Occipital lobe (tissue), 2 donors: ENCODE results near the gene S100A14. TPM values are rescaled to one million over a fixed set of nuclear protein-coding genes. Genes with fewer than 3 reads are reported as not detected.

ENCODE experiments used
- DNase-seq: peaks from one replicate; lab custom pipeline; 2025; lab: John Stamatoyannopoulos, UW
- total RNA-seq: library from RNA; depleted of rRNA; stranded (reverse); fragments of >200 nt; gene quantifications from one replicate; pipeline ENCODE4 v1.2.3, GENCODE V29; 2014

S100A14 gene
- total RNA-seq, 1 donor from 2014 or later = 0.47 TPM

DNA sequence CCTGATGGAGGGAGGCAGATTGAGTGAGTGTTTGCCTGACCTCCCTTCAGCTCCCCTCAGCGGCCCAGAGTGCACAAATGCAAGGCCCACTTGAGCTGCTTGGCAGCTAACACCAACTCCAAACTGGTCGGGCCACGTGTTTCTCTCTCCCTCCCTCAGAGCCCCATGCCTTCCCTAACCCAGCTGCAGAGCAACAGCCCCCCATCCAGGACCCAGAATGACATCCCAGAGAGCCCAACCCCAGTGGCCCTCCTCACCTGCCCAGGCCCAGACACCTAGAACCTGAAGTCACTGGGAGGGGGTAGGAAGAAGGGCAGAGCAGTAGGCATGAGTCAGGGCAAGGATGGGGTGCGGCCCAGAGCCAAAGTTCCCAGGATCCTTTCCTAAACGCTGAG lies 789 bp upstream of the S100A14 start:
- no peak for DNase-seq

DNA sequence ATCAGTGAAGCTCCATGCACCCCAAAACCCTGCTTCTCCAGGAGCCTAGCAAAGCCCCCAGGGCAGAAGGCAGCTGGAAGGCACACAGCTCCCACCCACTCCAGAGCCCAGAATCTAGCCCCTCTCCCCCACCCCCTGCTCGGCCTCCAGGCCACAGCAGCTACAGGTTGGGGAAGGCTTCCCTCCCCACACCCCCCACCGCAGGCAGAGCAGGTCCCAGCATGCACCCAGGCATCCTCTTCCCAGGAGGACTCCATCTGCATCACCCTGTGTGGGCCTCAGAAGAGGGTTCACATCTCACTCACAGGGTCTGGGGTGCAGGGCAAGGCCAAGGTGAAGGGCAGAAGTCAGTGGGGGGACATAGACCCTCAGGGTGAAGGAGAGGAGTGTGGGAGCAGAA lies 719 bp downstream of the S100A14 start:
- DNase-seq = no peak

DNA sequence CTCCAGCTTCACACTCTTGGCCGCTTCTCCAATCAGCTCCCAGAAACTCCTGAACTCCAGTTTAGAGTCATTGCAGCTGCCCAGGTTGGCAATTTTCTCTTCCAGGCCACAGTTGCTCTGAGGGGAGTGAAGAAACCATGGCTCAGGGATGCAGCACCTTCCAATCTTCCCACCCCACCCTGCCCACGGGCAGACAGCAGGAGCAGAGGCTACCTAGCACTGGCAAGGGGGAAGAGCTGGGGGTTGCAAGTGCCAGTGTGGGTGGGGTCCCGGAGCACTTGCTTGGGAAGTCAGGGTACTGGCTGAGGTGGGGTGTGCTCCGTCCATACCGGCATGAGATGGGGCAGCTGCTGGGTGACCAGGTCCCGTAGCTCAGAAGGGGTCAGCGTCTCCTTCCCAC lies 1.2 kb downstream of the S100A14 start:
- DNase-seq = no peak

DNA sequence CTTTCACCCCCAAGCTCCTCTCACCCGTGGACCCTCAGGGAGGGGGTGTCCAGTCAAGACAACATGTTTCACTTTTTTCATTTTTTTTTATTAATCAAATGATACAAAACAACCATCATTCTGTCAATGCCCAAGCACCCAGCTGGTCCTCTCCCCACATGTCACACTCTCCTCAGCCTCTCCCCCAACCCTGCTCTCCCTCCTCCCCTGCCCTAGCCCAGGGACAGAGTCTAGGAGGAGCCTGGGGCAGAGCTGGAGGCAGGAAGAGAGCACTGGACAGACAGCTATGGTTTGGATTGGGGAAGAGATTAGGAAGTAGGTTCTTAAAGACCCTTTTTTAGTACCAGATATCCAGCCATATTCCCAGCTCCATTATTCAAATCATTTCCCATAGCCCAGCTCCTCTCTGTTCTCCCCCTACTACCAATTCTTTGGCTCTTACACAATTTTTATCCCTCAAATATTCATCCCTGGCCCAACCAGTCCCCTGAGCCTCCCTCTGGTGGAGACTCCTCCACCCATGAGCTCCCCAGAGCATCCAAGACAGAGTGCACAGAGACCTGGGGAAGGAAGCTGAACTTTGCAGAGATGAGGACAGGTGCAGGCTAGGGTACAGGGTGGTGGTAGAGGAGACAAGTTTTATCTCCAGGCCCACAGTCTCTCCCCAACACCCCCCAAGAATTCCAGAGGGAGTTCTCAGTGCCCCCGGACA lies 1.8 kb downstream of the S100A14 start:
- DNase-seq = no peak

DNA sequence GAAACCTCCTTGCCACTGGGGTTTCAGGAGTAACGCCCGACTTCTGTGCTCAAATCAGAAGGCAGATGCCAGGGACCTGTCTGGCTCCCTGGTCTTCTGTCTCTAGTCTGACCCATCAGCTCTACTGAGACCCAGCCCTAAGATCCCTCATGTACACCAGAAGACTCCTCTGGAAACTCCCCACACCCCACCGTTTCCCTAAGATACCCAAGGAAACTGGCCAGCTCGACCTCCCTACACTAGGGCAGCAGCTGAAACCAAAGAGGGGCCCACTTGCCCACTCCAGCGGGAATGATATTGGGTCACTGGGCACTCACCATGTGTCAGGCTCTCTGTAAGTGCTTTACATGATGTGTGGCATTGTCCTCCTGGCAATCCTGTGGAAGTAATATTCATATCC lies 2.7 kb downstream of the S100A14 start:
- DNase-seq = no peak

DNA sequence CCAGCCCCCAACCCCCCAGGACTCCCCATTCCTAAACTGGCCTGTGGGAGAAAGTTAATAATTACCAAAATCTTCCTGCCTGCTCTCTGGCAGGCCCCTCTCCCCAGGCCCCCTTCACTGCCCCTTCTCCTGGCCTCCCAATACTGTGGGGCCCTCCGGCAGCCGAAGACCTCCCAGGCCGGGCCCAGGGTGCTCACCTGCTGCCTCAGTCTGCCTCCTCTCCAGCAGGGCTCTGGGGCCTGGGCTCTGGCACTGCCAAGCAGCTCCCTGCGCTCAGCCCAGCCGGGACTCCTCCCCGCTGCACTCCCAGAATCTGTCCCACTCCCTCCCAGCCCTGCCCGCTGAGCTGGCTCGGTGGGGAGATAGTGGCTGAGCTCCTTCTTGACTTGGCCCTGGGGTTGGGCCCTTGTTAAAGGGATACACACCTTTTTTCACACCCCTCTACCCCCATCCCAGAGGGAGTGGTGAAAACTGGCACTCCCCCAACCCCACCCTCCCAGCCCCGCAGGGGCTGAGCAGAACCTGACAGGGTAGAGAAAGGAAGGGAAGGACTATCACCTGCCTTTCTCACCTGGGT lies 3.3 kb downstream of the S100A14 start, which contains the start of gene S100A16:
Gene S100A16 (minus strand): TSS at position 383 of the 577 bp plus-strand sequence. CDS start 4,986 bp downstream, outside the sequence.
- DNase-seq = no peak

DNA sequence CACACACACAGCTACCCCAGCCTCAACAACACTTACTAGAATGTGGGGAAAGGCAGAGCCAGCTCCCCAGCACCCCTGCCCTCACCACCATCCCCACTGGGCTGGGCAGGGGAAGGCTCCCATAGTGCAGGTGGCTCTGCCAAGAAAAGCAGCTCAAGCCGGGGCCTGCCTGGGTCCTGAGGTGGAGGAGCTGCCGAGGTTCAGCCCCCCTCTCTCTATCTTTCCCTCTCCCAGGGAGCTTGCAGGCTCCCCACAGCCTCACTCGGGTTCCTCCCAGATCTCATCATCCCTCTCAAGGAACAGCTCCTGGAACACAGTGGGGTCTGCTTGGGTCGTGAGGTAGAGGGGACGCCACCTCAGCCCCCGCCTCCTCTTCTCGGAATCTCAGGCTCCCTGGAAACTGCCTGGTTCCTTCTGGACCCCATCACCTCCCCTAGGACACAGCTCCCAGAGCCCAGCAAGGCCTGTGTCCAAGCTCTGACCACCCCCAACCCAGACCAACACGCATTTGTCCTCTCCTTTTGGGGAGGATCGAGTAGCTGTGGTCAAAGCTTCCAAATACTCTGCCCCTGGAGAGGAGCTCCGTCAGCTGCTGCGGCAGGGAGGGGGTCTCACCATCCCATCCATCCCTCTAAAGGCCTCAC lies 3.9 kb downstream of the S100A14 start:
- DNase-seq = no peak

DNA sequence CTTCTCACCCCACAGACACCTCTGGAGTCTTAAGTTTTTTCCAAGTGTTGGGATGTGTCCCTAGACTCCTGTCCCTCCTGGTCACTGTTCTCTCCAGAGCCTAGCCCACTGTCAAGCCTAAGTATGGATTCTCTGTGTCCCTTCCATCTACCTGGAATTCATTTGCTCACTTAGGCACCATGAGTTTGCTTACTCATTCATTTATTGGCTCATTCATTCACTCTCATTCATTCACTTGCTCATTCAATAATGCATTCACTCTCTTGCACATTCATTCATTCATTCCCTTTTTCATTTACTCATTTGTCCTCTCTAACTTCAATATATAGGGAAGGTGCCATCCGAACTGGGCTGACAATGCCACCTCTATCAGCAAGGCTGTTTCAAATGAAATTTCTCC lies 4.8 kb downstream of the S100A14 start:
- DNase-seq = no peak

DNA sequence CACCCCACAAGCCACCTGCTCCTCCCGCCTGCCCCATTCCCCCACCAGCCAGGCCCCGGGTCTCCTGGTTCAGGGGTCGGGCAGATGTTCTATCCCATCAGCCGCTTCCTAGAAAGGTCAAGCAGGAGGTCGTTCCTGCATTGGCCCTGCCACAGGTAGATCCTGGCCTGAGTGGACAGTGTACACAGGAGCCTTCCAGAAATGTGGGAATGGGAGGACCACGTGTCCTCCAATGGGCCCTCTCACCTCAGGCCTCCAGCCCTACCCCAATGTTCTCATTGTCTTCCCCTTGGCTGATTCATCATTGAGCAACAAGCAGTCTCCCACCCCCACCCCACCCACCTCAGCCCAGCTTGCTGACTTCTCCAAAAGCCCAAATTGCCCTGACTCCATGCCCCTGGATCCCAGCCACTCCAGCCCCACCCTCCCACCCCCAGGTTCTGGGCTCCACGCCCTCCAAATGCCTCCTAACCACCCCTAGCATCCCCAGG lies 5.3 kb downstream of the S100A14 start:
- no peak for DNase-seq

DNA sequence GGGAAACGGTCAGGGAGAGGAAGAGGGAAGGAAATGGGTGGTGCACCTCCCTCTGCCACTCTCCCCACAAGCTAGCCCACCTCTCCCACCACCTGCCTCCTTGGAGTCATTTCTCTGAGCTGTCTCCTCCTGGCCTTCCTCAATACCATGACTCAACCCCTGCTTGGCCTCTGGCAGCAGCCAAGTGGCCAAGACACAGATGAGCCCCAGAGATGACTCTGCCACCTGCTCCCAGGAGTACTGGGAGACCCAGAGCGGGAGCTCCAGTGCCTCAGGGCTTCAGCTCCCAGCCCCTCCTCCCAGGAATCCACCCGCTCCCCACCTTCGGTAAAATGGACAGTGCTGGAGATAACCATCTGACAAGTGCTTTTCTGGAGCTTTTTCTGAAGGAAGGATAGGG lies 5.8 kb downstream of the S100A14 start:
- DNase-seq = no peak

DNA sequence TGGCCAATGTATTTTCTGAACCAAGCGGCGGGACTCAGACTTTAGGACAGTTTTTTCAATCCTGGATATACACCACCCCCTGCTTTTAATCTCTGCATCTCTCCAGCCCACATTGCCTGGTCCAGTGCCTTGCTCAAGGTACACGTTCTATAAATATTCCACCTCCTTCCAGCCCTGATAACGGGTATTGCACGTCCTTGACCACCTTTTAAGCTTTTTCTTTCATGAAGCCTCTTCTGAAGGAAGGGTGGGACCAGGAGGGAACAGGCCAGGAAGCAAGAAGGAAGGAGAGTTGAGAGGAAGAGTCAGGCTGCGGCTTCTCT lies 6.6 kb downstream of the S100A14 start:
- DNase-seq = no peak

DNA sequence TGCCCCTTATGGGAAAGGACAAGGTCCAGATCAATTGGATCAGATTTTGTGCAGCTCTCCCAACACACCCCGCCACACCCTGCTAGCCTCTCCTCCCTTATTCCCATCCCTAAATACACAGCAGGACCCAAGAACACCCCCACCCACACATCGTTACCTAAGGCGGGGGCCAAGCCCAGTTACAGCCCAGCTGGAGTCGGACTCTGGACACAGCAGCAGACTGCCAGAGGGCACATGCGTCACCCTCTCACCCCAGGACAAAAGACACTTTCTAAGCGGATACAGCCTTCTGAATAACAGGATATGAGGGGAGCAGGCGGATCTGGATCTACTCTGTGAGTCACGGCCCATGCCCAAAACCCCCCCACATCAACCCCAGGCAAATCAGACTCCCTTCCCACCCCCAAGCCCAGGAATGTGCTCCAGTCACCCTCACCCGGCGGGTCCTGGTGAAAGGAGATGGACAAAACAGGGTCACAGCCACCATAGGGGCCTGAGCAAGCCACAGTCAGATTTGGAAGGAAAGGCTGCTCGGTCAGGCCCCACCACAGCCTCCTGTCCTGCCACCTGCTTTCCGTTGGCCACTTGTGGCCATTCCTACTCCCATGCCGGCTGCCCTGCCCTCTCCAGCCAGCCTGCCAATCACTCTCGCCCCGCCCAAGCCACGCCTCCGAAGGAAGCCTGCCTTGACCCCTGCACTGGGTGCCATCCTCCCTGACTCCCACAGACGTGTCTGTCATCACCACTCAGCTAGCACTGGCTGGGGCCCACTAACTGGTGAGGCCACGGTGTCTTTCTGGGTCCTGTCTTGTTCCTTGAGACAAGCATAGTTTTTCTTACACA lies 7.2 kb downstream of the S100A14 start:
- peak; percentile 69 for DNase-seq

DNA sequence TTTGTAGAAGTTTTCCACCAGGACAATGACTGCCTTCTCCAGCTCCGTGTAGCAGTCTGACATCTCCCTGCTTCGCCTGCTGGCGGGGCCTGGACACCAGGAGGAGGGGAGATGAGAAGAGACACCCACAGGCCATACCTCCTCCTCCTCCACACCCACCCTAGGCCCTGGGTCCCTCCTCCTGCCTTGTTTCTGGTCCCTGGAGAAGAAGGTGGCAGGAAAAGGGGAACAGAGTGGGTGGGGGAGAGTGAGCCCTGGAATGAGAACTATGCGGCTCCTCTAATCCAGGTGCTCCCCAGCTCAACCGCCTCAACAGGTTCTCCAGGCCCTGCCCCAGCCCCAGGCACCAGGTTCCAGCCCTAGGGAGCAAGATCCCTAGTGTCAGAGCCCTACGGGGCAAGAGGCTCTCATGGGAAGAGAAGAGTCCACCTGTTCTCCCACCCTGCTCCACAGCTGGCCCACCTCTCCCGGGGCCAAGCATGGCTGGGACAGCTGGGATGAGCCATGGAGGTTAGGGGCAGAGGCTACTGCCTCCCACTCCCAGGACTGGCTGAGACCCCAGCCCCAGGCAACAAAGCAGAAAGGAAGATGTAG lies 7.9 kb downstream of the S100A14 start:
- no peak for DNase-seq

DNA sequence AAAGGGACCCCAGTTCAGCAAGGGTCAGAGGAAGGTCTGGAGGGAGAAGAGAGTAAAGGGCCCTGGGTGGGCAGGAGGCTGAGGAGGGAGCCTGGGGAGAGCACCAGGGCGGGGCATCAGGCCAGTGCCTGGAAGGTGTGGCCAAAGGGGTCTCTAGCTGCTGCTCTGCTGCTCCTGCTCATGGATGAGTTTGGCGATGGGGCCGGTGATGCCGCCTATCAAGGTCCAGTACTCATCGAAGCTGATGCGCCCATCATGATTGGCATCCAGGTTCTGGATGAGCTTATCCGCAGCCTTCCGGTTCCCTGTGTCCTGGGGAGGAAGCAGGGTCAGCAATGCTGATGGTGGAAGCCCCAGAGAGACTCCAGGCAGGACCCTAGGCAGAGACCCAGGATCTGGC lies 8.7 kb downstream of the S100A14 start:
- no peak for DNase-seq

DNA sequence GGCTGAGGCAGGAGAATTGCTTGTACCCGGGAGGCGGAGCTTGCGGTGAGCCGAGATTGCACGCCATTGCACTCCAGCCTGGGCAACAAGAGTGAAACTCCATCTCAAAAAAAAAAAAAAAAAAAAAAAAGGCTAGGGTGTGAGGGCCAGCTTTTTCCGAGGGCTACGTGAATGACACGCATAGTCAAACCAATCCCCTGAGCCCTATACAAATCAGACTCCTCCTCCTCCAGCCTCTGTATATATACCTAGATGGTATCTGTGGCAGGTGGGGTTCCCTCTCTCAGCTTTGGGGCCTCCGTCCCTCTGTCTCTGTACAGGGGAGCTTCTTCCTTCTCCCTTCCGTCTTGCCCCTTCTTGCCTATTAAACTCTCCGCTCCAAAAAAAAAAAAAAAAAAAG lies 9.9 kb downstream of the S100A14 start:
- DNase-seq = no peak

DNA sequence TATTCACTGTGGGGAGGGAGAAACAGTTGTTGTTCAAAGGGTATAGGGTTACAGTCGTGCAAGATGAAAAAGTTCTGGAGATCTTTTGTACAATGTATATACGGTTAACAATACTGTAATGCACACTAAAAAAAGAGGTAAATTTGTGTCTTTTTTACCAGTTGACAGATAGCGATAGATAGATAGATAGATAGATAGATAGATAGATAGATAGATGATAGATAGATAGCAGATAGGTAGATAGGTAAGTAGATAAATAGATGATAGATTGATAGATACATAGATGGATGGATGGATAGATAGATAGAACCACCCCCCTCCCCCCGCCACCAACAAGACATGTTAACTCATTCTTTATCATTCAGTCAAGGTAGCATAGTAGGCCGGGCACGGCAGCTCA lies 13.4 kb downstream of the S100A14 start:
- no peak for DNase-seq

DNA sequence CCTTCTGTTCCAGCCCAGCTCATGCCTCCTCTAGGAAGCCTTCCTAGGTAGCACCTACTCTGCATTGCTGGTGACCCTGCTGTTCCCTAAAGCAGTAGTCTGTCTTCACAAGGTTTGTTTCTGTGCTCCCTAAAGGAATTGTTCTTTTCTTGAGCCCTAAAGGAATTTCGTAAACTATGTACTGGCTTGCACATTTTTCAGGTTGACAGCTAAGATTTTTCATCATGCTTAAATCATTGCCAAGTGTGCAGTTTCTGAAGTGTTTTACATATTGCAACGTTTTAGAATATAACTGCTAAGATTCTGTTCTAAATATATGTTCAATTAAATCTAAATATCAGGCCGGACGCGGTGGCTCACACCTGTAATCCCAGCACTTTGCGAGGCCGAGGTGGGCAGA lies 16.3 kb downstream of the S100A14 start:
- DNase-seq = no peak

DNA sequence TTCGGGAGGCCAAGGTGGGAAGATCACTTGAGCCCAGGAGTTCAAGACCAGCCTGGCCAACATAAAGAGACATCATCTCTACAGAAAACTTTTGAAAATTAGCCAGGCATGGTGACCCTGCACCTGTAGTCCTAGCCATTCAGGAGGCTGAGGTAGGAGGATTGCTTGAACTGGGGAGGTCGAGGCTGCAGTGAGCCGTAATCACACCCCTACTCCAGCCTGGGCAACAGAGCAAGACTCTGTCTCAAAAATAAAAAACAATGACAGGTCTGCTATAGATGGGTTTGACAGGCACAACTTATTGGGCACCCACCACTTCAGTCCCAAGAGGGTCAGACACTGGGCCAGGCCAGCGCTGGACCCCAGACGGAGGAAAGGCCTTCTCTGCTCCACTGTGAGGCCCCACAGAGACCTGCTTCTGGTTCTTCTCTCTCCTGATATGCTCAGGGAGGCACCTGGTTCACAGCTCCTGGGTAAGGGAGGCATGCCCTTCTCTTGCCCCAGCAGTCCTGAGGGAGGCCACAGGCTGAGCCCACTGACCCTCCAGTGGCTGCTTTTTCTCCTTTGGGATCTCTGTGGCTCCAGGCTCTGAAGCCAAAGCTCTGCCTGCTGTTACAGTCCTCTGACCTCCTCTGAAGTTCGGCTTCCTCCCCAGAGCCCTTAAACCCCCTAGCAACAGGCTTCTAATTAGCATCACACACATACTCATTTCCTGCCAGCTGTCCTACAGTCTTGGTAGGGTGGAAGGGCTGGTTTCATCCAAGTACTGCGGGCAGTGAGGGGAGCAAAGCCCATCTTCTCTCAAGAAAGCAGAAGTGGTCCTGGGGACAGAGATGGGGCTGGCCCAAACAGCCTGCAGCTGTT lies 17.6 kb downstream of the S100A14 start:
- DNase-seq = no peak

DNA sequence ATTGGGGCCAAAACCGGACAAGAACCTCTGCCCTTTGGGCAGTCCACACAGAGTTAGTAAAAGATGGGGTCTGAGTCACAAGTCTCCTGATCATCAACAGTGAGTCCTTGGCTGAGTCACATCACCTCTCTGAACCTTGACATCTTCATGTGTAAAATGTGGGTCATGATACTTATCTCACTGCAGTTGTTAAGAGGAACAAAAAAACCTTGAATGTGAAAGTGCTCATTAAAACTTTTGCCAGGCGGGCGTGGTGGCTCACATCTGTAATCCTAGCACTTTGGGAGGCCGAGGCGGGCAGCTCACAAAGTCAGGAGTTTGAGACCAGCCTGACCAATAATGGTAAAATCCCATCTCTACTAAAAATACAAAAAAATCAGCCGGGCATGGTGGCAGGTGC lies 18.9 kb downstream of the S100A14 start:
- DNase-seq = no peak

DNA sequence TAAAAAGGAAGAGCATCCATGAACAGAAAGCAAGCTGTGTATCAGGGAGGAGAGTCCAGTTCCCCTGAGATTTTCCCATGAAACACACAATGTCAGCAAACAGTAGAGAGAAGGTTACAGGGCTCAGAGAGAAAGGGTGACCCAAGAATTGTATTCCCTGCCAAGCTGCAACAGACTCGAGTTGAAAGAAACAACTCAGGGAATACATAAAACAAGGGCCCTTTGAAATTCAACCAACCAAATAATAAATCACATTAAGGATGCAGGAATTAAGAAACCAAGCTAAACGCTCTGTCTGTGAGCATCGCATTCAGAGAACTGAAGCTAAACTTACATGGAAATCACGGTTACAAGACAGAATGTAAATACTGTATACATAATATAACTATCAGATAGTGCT lies 23.4 kb downstream of the S100A14 start:
- DNase-seq = no peak

DNA sequence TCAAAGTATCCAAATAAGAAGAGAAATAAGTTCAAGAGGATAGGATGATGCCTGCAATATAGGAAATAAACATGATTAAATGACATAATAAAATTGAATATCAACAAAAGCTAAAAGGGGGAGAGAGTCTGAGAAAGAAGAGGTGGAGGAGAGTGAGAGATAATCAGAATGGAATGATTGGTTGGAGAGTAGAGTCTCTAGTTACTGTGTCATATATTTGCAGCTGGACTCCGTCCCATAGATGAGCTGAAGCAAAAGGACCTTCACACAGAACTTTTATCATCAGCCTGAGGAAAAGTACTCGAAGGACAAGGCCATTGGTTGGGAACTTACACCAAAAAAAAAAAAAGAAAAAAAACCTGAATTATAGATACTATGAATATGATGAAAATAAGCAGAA lies 27.6 kb downstream of the S100A14 start:
- no peak for DNase-seq
